ENCODE results near the gene RAMP2.

RAMP2 gene

GRCh38 chr17:42795061-42795460, 34.0 kb downstream of the RAMP2 start:
- no peak for DNase-seq (ENCODE audit: low spot score)

- DNase-seq (ENCODE audit: low spot score): no peak
Measured at GRCh38 chr17:42795465-42795864, 34.4 kb downstream of the RAMP2 start.

GRCh38 chr17:42796066-42796758, 35.2 kb downstream of the RAMP2 start:
- no peak for DNase-seq (ENCODE audit: low spot score)

DNA sequence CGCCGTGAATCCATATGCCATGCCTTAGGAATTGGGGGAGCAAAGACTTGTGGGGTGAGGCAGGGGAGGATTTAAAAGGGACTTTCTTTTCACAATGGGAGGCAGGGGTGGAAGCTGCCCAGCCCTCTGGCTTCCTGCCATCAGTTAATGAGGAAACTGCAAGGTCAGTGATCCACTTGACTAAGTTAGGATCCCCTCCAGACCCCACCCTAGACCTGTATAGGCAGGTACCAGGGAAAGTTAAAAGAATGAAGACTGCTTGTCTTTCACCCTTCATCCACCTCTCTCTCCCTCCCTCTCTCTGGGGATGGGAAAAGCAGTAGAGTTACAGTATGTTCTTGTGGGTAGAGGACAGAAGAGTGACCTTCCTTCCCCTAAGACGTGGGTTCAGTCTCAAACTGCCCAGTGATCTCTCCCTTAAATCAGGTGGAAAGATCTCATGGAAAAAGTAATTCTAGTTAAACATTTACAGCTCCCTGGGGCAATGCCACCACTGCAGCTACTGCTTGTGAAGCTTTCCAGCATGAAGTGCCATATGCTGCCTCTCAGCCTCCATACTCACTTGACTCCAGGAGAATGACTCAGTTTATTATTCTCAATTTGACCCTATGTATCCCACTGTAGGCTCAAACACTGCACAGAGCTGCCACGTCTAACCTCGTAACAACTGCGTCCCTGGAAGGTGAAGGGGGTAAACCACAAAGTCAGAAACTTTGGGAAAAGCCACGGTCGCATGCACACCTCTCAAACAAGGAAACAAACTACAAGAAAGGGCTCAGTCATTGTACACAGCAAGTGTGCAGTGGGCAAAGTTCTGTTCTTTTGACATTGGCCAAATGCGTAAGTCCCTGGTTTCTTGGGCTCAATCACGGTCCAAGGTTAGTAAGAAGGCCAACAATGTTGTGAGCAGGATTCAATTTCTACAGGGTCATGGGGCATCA, 36.3 kb downstream of the RAMP2 start:
- no peak for DNase-seq (ENCODE audit: low spot score)

DNA sequence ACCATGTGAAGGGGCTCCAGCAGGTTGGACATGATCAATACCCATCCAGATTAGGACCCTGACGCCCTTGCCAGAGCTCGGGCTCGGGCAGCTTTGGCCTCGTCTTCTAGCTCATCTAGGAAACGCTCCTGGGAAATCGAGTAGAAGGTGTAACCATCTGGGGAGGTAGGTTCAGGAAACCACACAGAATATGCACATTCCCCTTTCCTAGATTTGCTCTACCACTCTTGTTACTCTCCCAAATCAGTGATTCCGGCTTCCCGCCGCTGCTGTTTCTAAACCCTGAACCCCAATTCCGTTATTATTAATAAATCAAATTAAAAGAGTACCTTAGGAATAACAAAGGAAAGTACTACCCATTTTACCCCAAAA, 37.0 kb downstream of the RAMP2 start:
- no peak for DNase-seq (ENCODE audit: low spot score)

GRCh38 chr17:42798383-42799380, 37.7 kb downstream of the RAMP2 start, which contains the start of the genes CNTD1 and COA3:
Gene CNTD1, plus strand, starts transcription at chr17:42798861. Its CDS starts 207 bp downstream, at chr17:42799068.
Gene COA3, minus strand, starts transcription at chr17:42798704. Its CDS starts 23 bp downstream, at chr17:42798681.
- peak; percentile 87 for DNase-seq (ENCODE audit: low spot score)

- DNase-seq (ENCODE audit: low spot score): no peak
Measured at GRCh38 chr17:42803074-42803883, 42.3 kb downstream of the RAMP2 start.

- DNase-seq (ENCODE audit: low spot score): no peak
Measured at GRCh38 chr17:42804918-42805367, 43.9 kb downstream of the RAMP2 start.

DNA sequence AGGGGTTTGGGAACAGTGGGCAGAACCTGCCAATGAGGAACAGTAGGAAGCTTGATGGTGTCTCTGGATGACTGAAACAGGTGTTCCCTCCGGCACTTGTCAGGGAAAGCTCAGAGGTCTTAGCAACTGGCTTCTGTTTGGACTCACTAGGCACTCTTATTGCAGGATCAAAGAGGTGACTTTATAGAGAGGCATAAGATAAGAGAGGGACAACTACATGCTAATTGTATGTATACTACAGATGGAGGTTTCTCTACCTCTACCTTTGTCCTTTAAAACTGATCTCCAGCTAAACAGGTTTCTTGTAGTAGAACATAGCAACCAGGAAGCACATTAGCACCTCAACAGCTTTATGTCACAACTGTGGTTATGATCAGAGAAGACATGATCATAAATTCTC, 45.2 kb downstream of the RAMP2 start:
- DNase-seq (ENCODE audit: low spot score): no peak

GRCh38 chr17:42809250-42809649, 48.2 kb downstream of the RAMP2 start:
- no peak for DNase-seq (ENCODE audit: low spot score)

Data from RKO (cell line).